Measurements from ENCODE around the gene EEIG2.

GRCh38 chr1:108575375-108575774, 15.5 kb downstream of the EEIG2 start:
- no peak for TF ChIP-seq CTCF (IDR thresholded peaks at IDR 0.05)
- no peak for TF ChIP-seq POLR2A (IDR thresholded peaks at IDR 0.05)

All from uterus (tissue), 2 donors.